GM21786 (cell line): ENCODE results near the gene MYL6.
A peak's percentile ranks its signal among the peaks of the same experiment; 100 is the strongest.

Experiments used
- ATAC-seq: cut with Tn5 transposase; IDR thresholded peaks from one replicate; pipeline ENCODE4 v1.9.1; 2021; ENCODE audit not compliant: unreplicated experiment

The MYL6 gene

GRCh38 chr12:56129206-56129941 is 28.8 kb upstream of the MYL6 start:
- ATAC-seq = peak; percentile 17

GRCh38 chr12:56129942-56130495 is 28.1 kb upstream of the MYL6 start:
- ATAC-seq = no peak

GRCh38 chr12:56130876-56131275 is 27.3 kb upstream of the MYL6 start:
- no peak for ATAC-seq

GRCh38 chr12:56134897-56135296 is 23.3 kb upstream of the MYL6 start:
- no peak for ATAC-seq

GRCh38 chr12:56137853-56138571 is 20.1 kb upstream of the MYL6 start:
- no peak for ATAC-seq

GRCh38 chr12:56141946-56142784 is 16.0 kb upstream of the MYL6 start:
- no peak for ATAC-seq

- no peak for ATAC-seq
These were observed 14.9 kb upstream of the MYL6 start for GRCh38 chr12:56143217-56143616.

GRCh38 chr12:56143870-56144269 is 14.3 kb upstream of the MYL6 start:
- ATAC-seq = no peak

- no peak for ATAC-seq
These were observed 12.9 kb upstream of the MYL6 start for GRCh38 chr12:56145217-56145616.

GRCh38 chr12:56146492-56147460 is 11.4 kb upstream of the MYL6 start:
- no peak for ATAC-seq

GRCh38 chr12:56150563-56150962 is 7.6 kb upstream of the MYL6 start:
- no peak for ATAC-seq

- no peak for ATAC-seq
These were observed 6.5 kb upstream of the MYL6 start for GRCh38 chr12:56151672-56152131.

- ATAC-seq = peak; percentile 89
These were observed 5.9 kb upstream of the MYL6 start, which contains the start of gene MYL6B for GRCh38 chr12:56152132-56152755. Gene MYL6B, plus strand, starts transcription at chr12:56152587. Its CDS starts 1,332 bp downstream, at chr12:56153919.

- ATAC-seq = no peak
These were observed 5.1 kb upstream of the MYL6 start for GRCh38 chr12:56152756-56153677.

- ATAC-seq = no peak
These were observed 4.5 kb upstream of the MYL6 start for GRCh38 chr12:56153678-56154065.

GRCh38 chr12:56154246-56154771 is 3.9 kb upstream of the MYL6 start:
- ATAC-seq = no peak

GRCh38 chr12:56154818-56155217 is 3.3 kb upstream of the MYL6 start:
- ATAC-seq = no peak

GRCh38 chr12:56155256-56155845 is 2.8 kb upstream of the MYL6 start:
- ATAC-seq = no peak
